Sigmoid colon (tissue), 7 donors: ENCODE results near the gene ZBTB1. TPM values are rescaled to one million over a fixed set of nuclear protein-coding genes. Genes with fewer than 3 reads are reported as not detected.
A peak's percentile ranks its signal among the peaks of the same experiment; 100 is the strongest.

ENCODE experiments used
- DNase-seq: peaks from one replicate; pipeline ENCODE4 v3.0.0-alpha.2; 2019
- H3K27ac ChIP-seq, 4 donors: fragments of 200-600 bp; sonication (generic); one replicate each; pipeline ENCODE4 v1.5.1; 2016 to 2019; ENCODE audit warnings: mild to moderate bottlenecking in 1 of 4
- H3K27me3 ChIP-seq, 3 donors: fragments of 200-600 bp; sonication (generic); one replicate each; pipeline ENCODE4 v1.5.1; 2019; ENCODE audit warnings: mild to moderate bottlenecking in 1 of 3
- H3K36me3 ChIP-seq, 4 donors: fragments of 200-600 bp; sonication (generic); one replicate each; pipeline ENCODE4 v1.5.1; 2016 to 2019
- H3K4me1 ChIP-seq, 4 donors: fragments of 200-600 bp; sonication (generic); one replicate each; pipeline ENCODE4 v1.5.1; 2017 to 2019
- H3K4me3 ChIP-seq, 4 donors: fragments of 200-600 bp; sonication (generic); one replicate each; pipeline ENCODE4 v1.5.1; 2017 to 2019; ENCODE audit warnings: mild to moderate bottlenecking in 2 of 4, moderate library complexity in 1 of 4
- H3K9me3 ChIP-seq, 4 donors: fragments of 200-600 bp in 3 of 4; sonication (generic) in 3 of 4; one replicate each; pipeline versions ENCODE4 v1.5.1 to v1.6.1; 2013 to 2019
- EP300 ChIP-seq, 4 donors: sonication (generic); formaldehyde crosslinking; IDR thresholded peaks; one replicate each; pipeline ENCODE4 v1.6.1; 2017; ENCODE audit warnings: antibody characterized with exemption in 4 of 4
- POLR2A ChIP-seq, 2 donors: fragments of 450-650 bp; IDR thresholded peaks; one replicate each; pipeline ENCODE4 v1.6.1; 2016; ENCODE audit warnings: antibody characterized with exemption in 2 of 2, mild to moderate bottlenecking in 2 of 2, moderate library complexity in 2 of 2
- POLR2AphosphoS5 ChIP-seq, 4 donors: sonication (generic); formaldehyde crosslinking; IDR thresholded peaks; one replicate each; pipeline ENCODE4 v1.6.1; 2017; ENCODE audit warnings: antibody characterized with exemption in 4 of 4
- WGBS, 2 donors: extraction: QIAGEN DNeasy Blood & Tissue Kit; methylation state at CpG; one replicate each; pipeline ENCODE4 v1.1.7; 2013; 5-methylcytosine and 5-hydroxymethylcytosine counted together
- intact Hi-C: fragments of 100-400 bp; cut with DNase I; formaldehyde crosslinking; loops from one replicate; pipeline ENCODE4 v1.15.1; 2023
- polyA plus RNA-seq, 3 donors: library from polyadenylated mRNA; stranded (reverse); fragments of 200-250 nt; gene quantifications; one replicate each; pipeline ENCODE4 v1.2.3, GENCODE V29; 2013
- total RNA-seq, 4 donors: library from RNA; depleted of rRNA; stranded (reverse); fragments of >200 nt; gene quantifications; one replicate each; pipeline ENCODE4 v1.1.0, GENCODE V29; 2016
- TF ChIP-seq, protein P1 (sequence below), 4 experiments: fragments of 450-650 bp in 3 of 4; fragments of 200-600 bp in 1 of 4; IDR thresholded peaks; one replicate each; pipeline ENCODE4 v1.5.1; 2016 to 2019; ENCODE audit warnings: antibody characterized with exemption in 4 of 4, mild to moderate bottlenecking in 3 of 4, moderate library complexity in 2 of 4
- donor health status: healthy with polysubstance abuse.
- donor health status: Bipolar disorder and iron deficiency.
- donor health status: healthy.

Gene ZBTB1
- total and polyA plus RNA-seq, 7 donors, result 6.0 to 52.9 (median 37.2) TPM

DNA sequence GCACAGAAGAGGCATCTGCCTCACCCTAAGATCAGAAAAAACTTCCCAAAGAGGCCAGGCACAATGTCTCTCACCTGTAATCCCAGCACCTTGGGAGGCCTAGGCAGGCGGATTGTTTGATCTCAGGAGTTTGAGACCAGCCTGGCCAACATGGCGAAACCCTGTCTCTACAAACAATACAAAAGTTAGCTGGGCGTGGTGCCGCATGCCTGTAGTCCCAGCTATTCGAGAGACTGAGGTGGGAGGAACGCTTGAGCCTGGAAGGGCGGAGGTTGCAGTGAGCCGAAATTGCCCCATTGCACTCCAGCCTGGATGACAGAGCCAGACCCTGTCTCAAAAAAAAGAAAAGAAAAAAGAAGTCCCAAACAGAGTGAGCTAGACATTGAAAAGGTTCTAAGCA is 4.5 kb downstream of the ZBTB1 start:
- H3K36me3 ChIP-seq, result no peaks in the 10 kb centered on the region
- no peak overlapping the region for H3K4me3 ChIP-seq
- no peaks in the 10 kb centered on the region for H3K27me3 ChIP-seq
- H3K9me3 ChIP-seq, result no peaks in the 10 kb centered on the region
- TF ChIP-seq POLR2A (IDR thresholded peaks at IDR 0.05), result no peak
- TF ChIP-seq EP300 (IDR thresholded peaks at IDR 0.05), result no peak
- TF ChIP-seq, protein P1, sequence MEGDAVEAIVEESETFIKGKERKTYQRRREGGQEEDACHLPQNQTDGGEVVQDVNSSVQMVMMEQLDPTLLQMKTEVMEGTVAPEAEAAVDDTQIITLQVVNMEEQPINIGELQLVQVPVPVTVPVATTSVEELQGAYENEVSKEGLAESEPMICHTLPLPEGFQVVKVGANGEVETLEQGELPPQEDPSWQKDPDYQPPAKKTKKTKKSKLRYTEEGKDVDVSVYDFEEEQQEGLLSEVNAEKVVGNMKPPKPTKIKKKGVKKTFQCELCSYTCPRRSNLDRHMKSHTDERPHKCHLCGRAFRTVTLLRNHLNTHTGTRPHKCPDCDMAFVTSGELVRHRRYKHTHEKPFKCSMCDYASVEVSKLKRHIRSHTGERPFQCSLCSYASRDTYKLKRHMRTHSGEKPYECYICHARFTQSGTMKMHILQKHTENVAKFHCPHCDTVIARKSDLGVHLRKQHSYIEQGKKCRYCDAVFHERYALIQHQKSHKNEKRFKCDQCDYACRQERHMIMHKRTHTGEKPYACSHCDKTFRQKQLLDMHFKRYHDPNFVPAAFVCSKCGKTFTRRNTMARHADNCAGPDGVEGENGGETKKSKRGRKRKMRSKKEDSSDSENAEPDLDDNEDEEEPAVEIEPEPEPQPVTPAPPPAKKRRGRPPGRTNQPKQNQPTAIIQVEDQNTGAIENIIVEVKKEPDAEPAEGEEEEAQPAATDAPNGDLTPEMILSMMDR (IDR thresholded peaks at IDR 0.05), result no peak
- no peak for TF ChIP-seq POLR2AphosphoS5 (IDR thresholded peaks at IDR 0.05)
- intact Hi-C loops, result no loop called here
- H3K4me1 ChIP-seq, result peaks cover 0 to 66% (median 47%) of the 10 kb centered on the region in 4 donors
- no peak overlapping the region for H3K27ac ChIP-seq
- 52 to 86% methylated on average over 8 of the region's 8 CpGs for WGBS, 2 donors
- DNase-seq, result no peak

DNA sequence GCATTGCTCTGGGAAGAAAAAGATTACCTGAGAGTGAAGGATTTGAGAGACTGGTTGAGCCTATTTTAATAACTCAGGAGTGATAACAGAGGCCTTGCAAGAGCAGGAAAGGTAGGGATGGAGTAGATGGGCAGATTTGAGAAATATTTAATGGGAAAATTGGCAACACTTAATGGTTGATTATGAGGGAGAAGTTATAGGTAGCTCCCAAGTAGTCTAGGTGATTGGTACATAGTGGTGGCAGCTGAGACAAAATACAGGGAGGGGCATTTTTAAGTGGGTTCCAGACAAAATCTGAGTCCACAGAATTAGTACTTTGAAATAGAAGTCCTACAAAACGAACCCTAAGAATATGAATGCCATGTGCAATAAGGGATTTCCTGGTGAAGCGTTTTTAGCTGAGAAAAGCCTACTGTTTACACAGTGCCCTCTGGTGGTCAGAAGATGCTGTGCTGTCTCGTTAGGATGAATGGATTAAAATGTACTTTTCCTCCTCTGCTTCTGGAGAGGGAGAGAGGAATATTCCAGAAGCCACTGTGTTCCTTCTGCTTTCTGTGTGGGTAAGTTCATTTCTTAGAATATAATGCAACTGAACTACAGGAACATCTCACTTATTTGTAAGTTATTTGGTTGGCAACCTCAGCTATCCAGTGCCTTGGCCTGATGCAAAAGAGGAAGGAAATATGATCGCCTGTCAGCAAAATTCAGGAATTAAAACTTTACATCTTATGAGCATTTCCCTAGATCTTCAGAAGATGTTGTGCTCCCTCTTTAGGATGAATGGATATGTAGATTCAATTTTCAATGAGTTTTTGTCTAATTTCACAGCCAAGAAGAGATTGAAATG is 6.5 kb downstream of the ZBTB1 start:
- H3K9me3 ChIP-seq, result no peaks in the 10 kb centered on the region
- no peak overlapping the region for H3K4me3 ChIP-seq
- H3K27ac ChIP-seq, result peak overlapping the region in 3 of 4 donors; percentile 12 to 54 (median 42)
- 12 to 20% methylated on average over 4 of the region's 4 CpGs for WGBS, 2 donors
- TF ChIP-seq POLR2AphosphoS5 (IDR thresholded peaks at IDR 0.05), result no peak
- TF ChIP-seq, protein P1 (IDR thresholded peaks at IDR 0.05), result peak; percentile 26 to 92 (median 82)
- DNase-seq, result peak; percentile 80
- no peaks in the 10 kb centered on the region for H3K36me3 ChIP-seq
- intact Hi-C loops, result loop anchor here (1.0 to 10.0 kb wide), 2 partner anchors 81 to 254 kb away; no protein-coding TSS in a partner anchor
- no peaks in the 10 kb centered on the region for H3K27me3 ChIP-seq
- peaks cover 0 to 77% (median 52%) of the 10 kb centered on the region in 4 donors for H3K4me1 ChIP-seq

DNA sequence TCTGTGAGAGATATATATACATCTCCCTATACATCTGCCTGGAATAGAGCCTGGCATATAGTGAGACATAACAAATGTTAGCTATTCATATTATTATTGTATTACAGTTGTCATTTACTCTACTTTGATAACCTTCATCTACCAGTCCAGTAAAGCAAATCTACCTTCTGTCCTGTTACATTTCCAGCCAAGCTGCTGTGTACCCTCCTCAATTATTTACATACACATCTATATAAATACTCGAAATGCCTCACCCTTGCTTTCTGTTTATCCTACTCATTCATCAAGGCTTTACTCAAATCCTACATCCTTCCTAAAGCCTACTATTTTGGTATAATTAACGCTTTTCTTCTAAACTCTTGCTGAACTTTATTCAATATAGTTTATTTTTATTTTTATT is 8.7 kb downstream of the ZBTB1 start:
- peaks cover 0 to 62% (median 33%) of the 10 kb centered on the region in 4 donors for H3K4me1 ChIP-seq

DNA sequence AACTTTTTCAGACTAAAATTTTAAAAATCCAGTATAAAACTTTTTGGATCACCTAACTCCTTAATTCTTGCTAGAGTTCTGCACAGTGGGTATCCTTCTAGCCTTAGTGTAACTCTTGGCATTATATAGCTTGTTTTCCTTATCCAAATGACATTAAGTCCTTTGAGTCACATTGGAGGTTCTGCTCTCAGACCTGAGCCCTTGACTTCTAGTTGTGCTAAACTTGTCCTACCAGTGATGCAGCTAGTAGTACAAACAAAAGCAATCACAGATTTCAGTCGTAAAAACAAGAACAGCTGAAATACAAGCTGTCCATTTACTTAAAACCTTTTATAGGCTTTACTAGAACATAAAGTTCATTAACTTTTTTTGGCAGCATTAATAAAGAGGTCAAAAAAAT is 10.5 kb downstream of the ZBTB1 start:
- WGBS, 2 donors, result 10 to 48% methylated on average over 1 of the region's 1 CpG

More for the DNA sequence above, 8.7 kb downstream of the ZBTB1 start:
- Histone ChIP-seq H3K36me3 (no peaks in the 10 kb centered on the region), H3K27ac (no peak overlapping the region), H3K9me3 (no peaks in the 10 kb centered on the region), H3K27me3 (no peaks in the 10 kb centered on the region), H3K4me3 (no peak overlapping the region)
- intact Hi-C loops, result loop anchor here (10.0 kb wide), 1 partner anchor 252 kb away; no protein-coding TSS in a partner anchor
- DNase-seq, result no peak
- WGBS, 2 donors, result 75 to 77% methylated on average over 2 of the region's 2 CpGs
- TF ChIP-seq, protein P1 (IDR thresholded peaks at IDR 0.05), result no peak
- no peak for TF ChIP-seq POLR2A (IDR thresholded peaks at IDR 0.05)
- no peak for TF ChIP-seq EP300 (IDR thresholded peaks at IDR 0.05)
- no peak for TF ChIP-seq POLR2AphosphoS5 (IDR thresholded peaks at IDR 0.05)

More for the DNA sequence above, 10.5 kb downstream of the ZBTB1 start:
- H3K4me3 ChIP-seq, result no peak overlapping the region
- no peak for TF ChIP-seq EP300 (IDR thresholded peaks at IDR 0.05)
- no peak for TF ChIP-seq POLR2AphosphoS5 (IDR thresholded peaks at IDR 0.05)
- no peak for TF ChIP-seq POLR2A (IDR thresholded peaks at IDR 0.05)
- TF ChIP-seq, protein P1 (IDR thresholded peaks at IDR 0.05), result no peak
- no peaks in the 10 kb centered on the region for H3K36me3 ChIP-seq
- no peak for DNase-seq
- H3K27ac ChIP-seq, result peak overlapping the region in 2 of 4 donors; percentile 2 to 31
- intact Hi-C loops, result loop anchor here (10.0 kb wide), 1 partner anchor 250 kb away; no protein-coding TSS in a partner anchor
- H3K27me3 ChIP-seq, result no peaks in the 10 kb centered on the region
- H3K4me1 ChIP-seq, result peaks cover 0 to 53% (median 29%) of the 10 kb centered on the region in 4 donors
- H3K9me3 ChIP-seq, result no peaks in the 10 kb centered on the region
